SK-N-SH (cell line): ENCODE data around the gene OR5AR1. TPM values are rescaled to one million over a fixed set of nuclear protein-coding genes. Genes with fewer than 3 reads are reported as not detected.

ENCODE experiments used
- CTCF ChIA-PET: fragments of 300-600, 350-600 bp; formaldehyde crosslinking; extraction: SDS; loops from one replicate; lab custom pipeline; 2021; lab: Yijun Ruan, JAX
- POLR2A ChIA-PET: fragments of 350-600 bp; sonication (Branson Sonifier 250); formaldehyde crosslinking; extraction: SDS; loops from one replicate; lab custom pipeline; 2020; ENCODE audit warnings: antibody characterized with exemption, inconsistent platforms; lab: Yijun Ruan, JAX
- DNase-seq: peaks from one replicate; pipeline ENCODE4 v3.0.0; 2012
- H2AFZ ChIP-seq: fragments of 200-600 bp; sonication (generic); 2 replicates; pipeline ENCODE4 v1.8.1; 2016; ENCODE audit warnings: antibody characterized with exemption, mild to moderate bottlenecking, low read depth
- H3F3A ChIP-seq: fragments of 200-600 bp; sonication (generic); replicated peaks from 2 replicates; pipeline ENCODE3; 2016; ENCODE audit warnings: antibody characterized with exemption, mild to moderate bottlenecking; ENCODE audit not compliant: insufficient read depth
- H3K27ac ChIP-seq, 2 experiments: fragments of 200-500 bp in 1 of 2; fragments of 200-600 bp in 1 of 2; sonication (Bioruptor generic) in 1 of 2; sonication (generic), shearing (Covaris generic) in 1 of 2; 2 replicates each; pipeline versions ENCODE4 v1.5.1 to v1.6.1; 2014 to 2016; ENCODE audit warnings: low read depth in 2 of 2, inconsistent platforms in 1 of 2, low read length in 1 of 2, mild to moderate bottlenecking in 1 of 2, mixed read lengths in 1 of 2
- H3K27me3 ChIP-seq: fragments of 200-600 bp; sonication (generic), shearing (Covaris generic); 2 replicates; pipeline ENCODE4 v1.6.1; 2016; ENCODE audit warnings: mixed run types; ENCODE audit not compliant: insufficient read depth
- H3K36me3 ChIP-seq, 2 experiments: fragments of 200-500 bp in 1 of 2; fragments of 200-600 bp in 1 of 2; sonication (Bioruptor generic) in 1 of 2; sonication (generic) in 1 of 2; replicated peaks in 1 of 2; 2 replicates each; pipeline versions ENCODE3 to v1.5.1; 2014 to 2016; ENCODE audit warnings: low read length in 1 of 2, mild to moderate bottlenecking in 1 of 2; ENCODE audit not compliant: insufficient read depth in 2 of 2, control insufficient read depth in 1 of 2
- H3K4me1 ChIP-seq, 2 experiments: fragments of 200-500 bp in 1 of 2; fragments of 200-600 bp in 1 of 2; sonication (Bioruptor generic) in 1 of 2; sonication (generic), shearing (Covaris generic) in 1 of 2; 2 replicates each; pipeline versions ENCODE4 v1.5.1 to v1.6.1; 2014 to 2016; ENCODE audit warnings: low read depth in 1 of 2, low read length in 1 of 2, mixed run types in 1 of 2; ENCODE audit not compliant: insufficient read depth in 2 of 2, control insufficient read depth in 1 of 2
- H3K4me2 ChIP-seq: fragments of 200-600 bp; sonication (generic), shearing (Covaris generic); 2 replicates; pipeline ENCODE4 v1.6.1; 2017; ENCODE audit warnings: mixed run types
- H3K4me3 ChIP-seq, 2 experiments: fragments of 200-500 bp in 1 of 2; fragments of 200-600 bp in 1 of 2; sonication (Bioruptor generic) in 1 of 2; sonication (generic), shearing (Covaris generic) in 1 of 2; 2 replicates each; pipeline versions ENCODE4 v1.5.1 to v1.8.1; 2014 to 2016; ENCODE audit warnings: low read depth in 2 of 2, inconsistent platforms in 1 of 2, low read length in 1 of 2, mild to moderate bottlenecking in 1 of 2, mixed read lengths in 1 of 2, moderate library complexity in 1 of 2
- H3K79me2 ChIP-seq: fragments of 200-600 bp; sonication (generic); 2 replicates; pipeline ENCODE4 v1.8.1; 2017; ENCODE audit warnings: mild to moderate bottlenecking; ENCODE audit not compliant: insufficient read depth
- H3K9ac ChIP-seq: fragments of 200-600 bp; sonication (generic); 2 replicates; pipeline ENCODE4 v1.6.1; 2017; ENCODE audit warnings: mixed run types
- H3K9me2 ChIP-seq: fragments of 200-600 bp; sonication (generic); 2 replicates; pipeline ENCODE4 v1.6.1; 2017; ENCODE audit warnings: mixed run types
- H3K9me3 ChIP-seq: fragments of 200-600 bp; sonication (generic); 2 replicates; pipeline ENCODE4 v1.6.1; 2017; ENCODE audit warnings: mixed run types, mild to moderate bottlenecking, moderate library complexity
- H4K20me1 ChIP-seq: fragments of 200-600 bp; sonication (generic); 2 replicates; pipeline ENCODE4 v1.6.1; 2017; ENCODE audit warnings: mild to moderate bottlenecking, mixed run types; ENCODE audit not compliant: insufficient read depth
- EZH2phosphoT487 ChIP-seq: fragments of 200-600 bp; sonication (generic); IDR thresholded peaks from 2 replicates; pipeline ENCODE4 v1.6.1; 2017; ENCODE audit warnings: low read depth, mixed run types, mild to moderate bottlenecking, antibody characterized with exemption, moderate library complexity, borderline replicate concordance
- FOXM1 ChIP-seq: IDR thresholded peaks from 2 replicates; pipeline ENCODE4 v1.4.0; 2012; ENCODE audit warnings: low read depth, mild to moderate bottlenecking
- GATA2 ChIP-seq: sonication (generic); formaldehyde crosslinking; IDR thresholded peaks from 2 replicates; pipeline ENCODE4 v1.5.0; 2020; ENCODE audit warnings: mild to moderate bottlenecking, missing genetic modification reagents
- MAX ChIP-seq: IDR thresholded peaks from 2 replicates; pipeline ENCODE4 v1.4.0; 2012; ENCODE audit warnings: low read depth
- PBX3 ChIP-seq: IDR thresholded peaks from 2 replicates; pipeline ENCODE4; 2012
- RCOR1 ChIP-seq: fragments of 150-350 bp; IDR thresholded peaks from 2 replicates; pipeline ENCODE4 v1.6.1; 2017; ENCODE audit warnings: antibody characterized with exemption, low read length
- REST ChIP-seq: IDR thresholded peaks from 2 replicates; pipeline ENCODE4 v1.6.1; 2012; ENCODE audit warnings: mild to moderate bottlenecking, low read depth, low read length, moderate library complexity
- RFX5 ChIP-seq: IDR thresholded peaks from 2 replicates; pipeline ENCODE4 v1.6.1; 2012; ENCODE audit warnings: mild to moderate bottlenecking, improper control_type of control experiment, low read length
- RXRA ChIP-seq: IDR thresholded peaks from 2 replicates; pipeline ENCODE4 v1.4.0; 2012; ENCODE audit warnings: low read depth, mild to moderate bottlenecking, borderline replicate concordance
- SIN3A ChIP-seq: IDR thresholded peaks from 2 replicates; pipeline ENCODE4 v1.6.1; 2012; ENCODE audit warnings: low read depth, mild to moderate bottlenecking, low read length, moderate library complexity, borderline replicate concordance
- USF2 ChIP-seq: fragments of 150-350 bp; IDR thresholded peaks from 2 replicates; pipeline ENCODE4 v1.6.1; 2017; ENCODE audit warnings: antibody characterized with exemption, low read length, low read depth, borderline replicate concordance
- YY1 ChIP-seq: IDR thresholded peaks from 2 replicates; pipeline ENCODE4 v1.4.0; 2012; ENCODE audit warnings: low read depth, mild to moderate bottlenecking
- WGBS: methylation state at CpG from one replicate; pipeline ENCODE4 v1.1.6; 2017; ENCODE audit warnings: low lambda C conversion rate; 5-methylcytosine and 5-hydroxymethylcytosine counted together
- polyA plus RNA-seq, 3 experiments: library from polyadenylated mRNA; depleted of rRNA; stranded (reverse); fragments of >200 nt; gene quantifications; 2 replicates each; pipeline ENCODE4 v1.2.3, GENCODE V29; 2012

The OR5AR1 gene
- polyA plus RNA-seq, 1 of the 3 experiments (the other 2 are of a cell fraction): not detected

GRCh38 chr11:56625946-56626345, 37.5 kb upstream of the OR5AR1 start:
- Histone ChIP-seq H3F3A (no peaks in the 10 kb centered on the region), H3K9me3 (no peaks in the 10 kb centered on the region), H3K9ac (no peak overlapping the region), H3K4me2 (no peak overlapping the region), H3K9me2 (no peaks in the 10 kb centered on the region), H2AFZ (no peak overlapping the region), H3K27ac (no peak overlapping the region), H3K79me2 (no peaks in the 10 kb centered on the region), H4K20me1 (no peaks in the 10 kb centered on the region), H3K4me3 (no peak overlapping the region), H3K27me3 (no peaks in the 10 kb centered on the region), H3K4me1 (no peaks in the 10 kb centered on the region), H3K36me3 (no peaks in the 10 kb centered on the region)
- ChIA-PET POLR2A (no interaction called here), CTCF (interaction anchor here (3.1 to 6.4 kb wide), 2 partner anchors 156 to 624 kb away, joined by 12 to 35 read pairs; no protein-coding TSS in a partner anchor)
- WGBS: 15% methylated on average over 2 of the region's 2 CpGs
- TF ChIP-seq FOXM1 (no peak), REST (no peak), MAX (no peak), SIN3A (no peak), EZH2phosphoT487 (no peak), RFX5 (no peak), GATA2 (CRISPR knock-in tag) (no peak), RCOR1 (no peak), RXRA (no peak), YY1 (no peak), PBX3 (no peak)
- DNase-seq: no peak

- 0% methylated on average over 2 of the region's 2 CpGs for WGBS
- Histone ChIP-seq H3K27ac (no peak overlapping the region), H3F3A (no peaks in the 10 kb centered on the region), H3K79me2 (no peaks in the 10 kb centered on the region), H3K4me1 (no peaks in the 10 kb centered on the region), H3K4me3 (no peak overlapping the region), H3K9me2 (no peaks in the 10 kb centered on the region), H3K27me3 (no peaks in the 10 kb centered on the region), H3K36me3 (no peaks in the 10 kb centered on the region), H3K4me2 (no peak overlapping the region), H3K9ac (no peak overlapping the region), H2AFZ (no peak overlapping the region), H4K20me1 (no peaks in the 10 kb centered on the region), H3K9me3 (no peaks in the 10 kb centered on the region)
- CTCF ChIA-PET: interaction anchor here (1.2 kb wide), 1 partner anchor 618 kb away, joined by 3 read pairs; no protein-coding TSS in a partner anchor
- POLR2A ChIA-PET: no interaction called here
- DNase-seq: no peak
- no peak for TF ChIP-seq USF2
Observed at GRCh38 chr11:56632329-56632728, 31.2 kb upstream of the OR5AR1 start.
